ENCODE data around the gene COL18A1.
"Not testable (repeated sequence)": the region's sequence is repeated elsewhere in the genome, so short reads cannot be mapped to it uniquely, and the experiment has no call there.

The COL18A1 gene

GRCh38 chr21:45428534-45428933 lies 23.6 kb downstream of the COL18A1 start:
- no peak for DNase-seq

- no peak for DNase-seq
Observed at GRCh38 chr21:45429221-45430175, 24.5 kb downstream of the COL18A1 start.

GRCh38 chr21:45430521-45431501 lies 25.8 kb downstream of the COL18A1 start:
- no peak for DNase-seq

- no peak for DNase-seq
Observed at GRCh38 chr21:45431781-45432572, 27.0 kb downstream of the COL18A1 start.

- DNase-seq = peak; percentile 42
Observed at GRCh38 chr21:45432575-45433255, 27.8 kb downstream of the COL18A1 start.

- no peak for DNase-seq
Observed at GRCh38 chr21:45433301-45433700, 28.3 kb downstream of the COL18A1 start.

GRCh38 chr21:45433911-45434644 lies 29.1 kb downstream of the COL18A1 start:
- DNase-seq = no peak

GRCh38 chr21:45434645-45435217 lies 29.8 kb downstream of the COL18A1 start:
- DNase-seq = no peak

- no peak for DNase-seq
Observed at GRCh38 chr21:45435405-45435981, 30.5 kb downstream of the COL18A1 start.

- DNase-seq = no peak
Observed at GRCh38 chr21:45436351-45437065, 31.5 kb downstream of the COL18A1 start.

- not testable (repeated sequence) for DNase-seq
Observed at GRCh38 chr21:45437844-45438243, 32.9 kb downstream of the COL18A1 start.

- DNase-seq = no peak
Observed at GRCh38 chr21:45438391-45439145, 33.6 kb downstream of the COL18A1 start.

- peak; percentile 72 for DNase-seq
Observed at GRCh38 chr21:45439161-45439872, 34.4 kb downstream of the COL18A1 start.

GRCh38 chr21:45439901-45440461 lies 35.0 kb downstream of the COL18A1 start:
- no peak for DNase-seq

GRCh38 chr21:45440736-45441350 lies 35.9 kb downstream of the COL18A1 start:
- no peak for DNase-seq

- DNase-seq = no peak
Observed at GRCh38 chr21:45441431-45442255, 36.7 kb downstream of the COL18A1 start.
